Measurements from ENCODE around the gene ZNF485.
"Not testable (repeated sequence)": the region's sequence is repeated elsewhere in the genome, so short reads cannot be mapped to it uniquely, and the experiment has no call there.

ZNF485 gene

DNA sequence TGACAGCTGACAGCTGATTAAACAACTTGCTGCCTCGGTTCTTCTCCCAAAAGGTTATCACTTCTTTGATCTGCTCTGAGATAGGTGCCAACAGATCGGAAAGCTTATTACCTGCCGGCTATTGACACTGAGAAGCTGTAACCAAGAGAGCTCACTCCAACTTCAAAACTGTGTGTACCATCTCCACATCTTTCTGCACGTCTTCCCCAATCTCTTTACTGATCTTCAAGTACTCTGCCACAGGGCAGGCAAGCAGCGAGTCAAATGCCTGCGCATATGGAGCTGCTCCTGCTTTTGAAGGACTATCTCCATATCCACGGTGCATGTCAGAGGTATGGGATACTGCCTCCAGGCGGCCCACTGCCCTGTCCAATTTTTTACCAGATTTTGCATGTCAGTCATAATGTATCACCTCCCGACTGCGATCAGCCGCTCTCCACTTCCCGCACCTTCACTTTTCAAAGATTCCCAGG is 352 bp upstream of the ZNF485 start:
- no peak for DNase-seq (ENCODE audit: low read depth)

DNA sequence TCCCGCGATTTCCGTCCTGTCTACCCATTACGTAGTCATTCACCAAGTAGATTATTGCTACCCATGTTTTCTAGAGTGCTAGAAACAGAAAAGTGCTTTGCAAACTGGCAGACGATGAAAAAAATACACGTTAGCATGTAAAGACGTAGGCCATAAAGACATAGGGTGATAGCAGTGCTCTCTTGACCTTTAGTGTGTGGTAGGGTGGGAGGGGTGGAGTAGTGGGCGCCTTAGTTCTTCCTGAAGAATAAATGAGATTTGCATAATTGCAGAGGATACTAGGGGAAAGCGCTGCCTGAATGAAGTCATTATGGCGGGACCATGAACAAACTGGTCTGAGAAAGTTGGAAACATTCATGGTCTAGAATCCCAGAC is 948 bp downstream of the ZNF485 start:
- no peak for DNase-seq (ENCODE audit: low read depth)

DNA sequence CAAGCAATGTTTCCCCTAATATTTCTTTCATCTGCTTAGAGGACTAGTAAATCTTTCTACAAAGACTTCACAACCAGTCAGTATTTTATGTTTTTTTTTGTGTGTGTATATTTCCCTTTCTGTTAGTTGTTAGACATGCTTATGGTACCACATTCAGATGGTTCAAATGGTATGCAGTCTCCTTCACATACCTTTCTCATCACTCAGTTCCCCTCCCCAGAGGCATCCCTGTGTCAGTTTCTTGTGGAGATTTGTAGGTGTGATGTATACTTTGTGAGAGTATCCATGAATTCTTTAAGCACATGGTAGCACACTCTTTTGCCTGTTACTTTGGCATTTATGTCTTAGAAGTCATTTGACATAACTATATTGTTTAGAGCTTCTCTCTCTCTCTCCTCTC is 4.4 kb downstream of the ZNF485 start:
- peak; percentile 14 for DNase-seq (ENCODE audit: low read depth)

DNA sequence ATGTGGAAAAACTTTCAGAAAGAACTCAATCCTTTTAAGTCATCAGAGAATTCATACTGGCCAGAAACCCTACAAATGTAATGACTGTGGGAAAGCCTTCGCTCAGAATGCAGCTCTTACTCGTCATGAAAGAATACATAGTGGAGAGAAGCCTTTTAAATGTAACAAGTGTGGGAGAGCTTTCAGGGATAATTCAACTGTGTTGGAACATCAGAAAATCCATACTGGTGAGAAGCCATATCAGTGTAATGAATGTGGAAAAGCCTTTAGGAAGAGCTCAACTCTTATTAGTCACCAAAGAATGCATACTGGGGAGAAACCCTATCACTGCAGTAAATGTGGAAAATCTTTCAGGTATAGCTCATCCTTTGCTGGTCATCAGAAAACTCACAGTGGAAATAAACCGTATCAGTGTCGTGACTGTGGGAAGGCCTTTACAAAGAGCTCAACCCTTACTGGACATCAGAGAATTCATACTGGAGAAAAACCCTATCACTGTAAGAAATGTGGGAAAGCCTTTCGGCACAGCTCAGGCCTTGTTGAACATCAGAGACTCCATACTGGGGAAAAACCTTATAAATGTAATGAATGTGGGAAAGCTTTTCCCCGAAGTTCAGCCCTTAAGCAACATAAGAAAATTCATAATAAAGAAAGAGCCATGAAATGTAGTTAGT is 10.6 kb downstream of the ZNF485 start:
- DNase-seq (ENCODE audit: low read depth), result no peak

DNA sequence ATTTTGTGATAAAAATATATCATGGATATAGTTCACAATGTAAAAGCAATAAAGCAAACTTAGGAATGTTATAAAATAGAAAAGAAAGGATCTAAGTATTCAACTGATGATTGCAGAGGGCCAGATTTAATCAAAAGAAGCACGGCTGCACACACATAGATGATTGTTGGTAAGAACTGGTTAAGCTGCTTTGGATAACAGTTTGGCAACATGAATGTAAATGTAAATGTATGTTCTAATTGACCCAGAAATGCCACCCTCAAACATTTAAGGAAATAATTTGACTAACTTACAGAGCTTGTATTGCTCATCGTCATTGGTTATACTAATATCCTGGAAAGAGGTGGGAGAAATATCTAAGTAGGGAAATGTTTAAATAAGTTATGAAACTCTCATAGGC is 13.1 kb downstream of the ZNF485 start:
- no peak for DNase-seq (ENCODE audit: low read depth)

DNA sequence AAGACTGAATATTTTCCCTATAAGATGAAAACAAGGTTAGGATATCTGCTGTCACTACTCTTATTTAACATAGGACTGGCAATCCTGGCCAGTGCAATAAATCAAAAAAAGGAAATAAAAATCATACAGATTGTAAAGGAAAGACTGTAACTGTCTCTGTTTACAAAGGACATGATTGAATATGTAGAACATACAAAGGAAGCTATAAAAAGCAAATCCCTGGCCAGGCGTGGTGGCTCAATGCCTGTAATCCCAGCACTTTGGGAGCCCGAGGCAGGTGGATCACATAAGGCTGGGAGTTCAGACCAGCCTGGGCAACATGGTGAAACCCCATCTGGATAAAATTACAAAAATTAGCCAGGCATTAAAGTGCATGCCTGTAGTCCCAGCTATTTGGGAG is 15.8 kb downstream of the ZNF485 start:
- DNase-seq (ENCODE audit: low read depth), result no peak

DNA sequence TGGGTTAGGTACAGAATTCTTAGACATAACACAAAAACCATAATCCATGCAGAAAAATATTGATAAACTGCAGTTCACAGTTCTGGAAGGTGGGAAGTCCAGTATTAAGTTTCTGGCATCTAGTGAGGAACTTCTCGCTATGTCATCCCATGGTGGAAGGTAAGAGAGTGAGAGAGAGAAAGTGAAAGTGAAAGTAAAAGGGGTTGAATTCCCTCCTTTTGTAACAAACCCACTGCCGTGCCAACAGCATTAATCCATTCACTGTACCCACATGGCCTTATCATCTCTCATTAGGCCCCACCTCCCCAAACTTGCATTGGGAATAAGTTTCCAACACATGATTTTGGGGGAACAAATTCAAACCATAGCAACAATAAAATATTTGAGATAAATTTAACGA is 17.1 kb downstream of the ZNF485 start:
- no peak for DNase-seq (ENCODE audit: low read depth)

DNA sequence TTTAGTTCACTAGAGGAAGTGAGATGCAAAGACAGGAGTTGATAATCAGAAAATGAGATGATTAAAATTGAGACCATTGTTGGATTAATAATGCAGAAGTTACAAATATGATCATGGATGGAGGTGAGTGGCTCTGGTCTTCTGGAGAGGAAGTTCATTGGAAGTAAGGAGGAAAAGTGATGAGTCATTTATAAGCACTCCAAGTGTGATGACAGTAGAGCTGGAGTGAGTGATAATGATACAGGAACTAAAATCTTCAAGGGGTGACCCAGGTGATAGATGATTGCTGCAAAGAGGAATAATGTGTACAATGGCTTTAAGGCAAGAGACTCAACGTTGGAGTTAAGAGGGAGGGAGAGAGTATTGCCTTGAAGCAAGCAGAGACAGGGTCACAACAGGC is 21.7 kb downstream of the ZNF485 start:
- no peak for DNase-seq (ENCODE audit: low read depth)

DNA sequence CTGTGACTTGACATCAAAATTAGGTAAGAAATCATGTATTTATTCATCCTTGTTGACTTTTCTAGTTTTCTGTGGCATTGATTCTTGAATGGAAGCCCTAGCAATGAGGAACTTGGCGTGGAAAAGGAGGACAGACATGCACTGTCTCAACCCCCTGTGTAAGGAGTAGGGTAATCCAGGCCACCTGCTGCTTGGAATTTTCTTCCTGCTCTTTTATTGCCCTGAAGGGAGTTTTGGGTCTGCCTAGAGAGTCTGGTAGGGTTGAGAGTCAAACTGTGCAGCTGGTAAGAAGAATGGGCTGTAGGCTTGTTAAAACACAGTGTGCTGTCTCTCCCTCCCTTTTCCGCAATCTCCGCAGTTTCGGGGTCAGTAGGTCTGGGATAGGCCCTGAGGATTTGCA is 22.7 kb downstream of the ZNF485 start:
- no peak for DNase-seq (ENCODE audit: low read depth)

DNA sequence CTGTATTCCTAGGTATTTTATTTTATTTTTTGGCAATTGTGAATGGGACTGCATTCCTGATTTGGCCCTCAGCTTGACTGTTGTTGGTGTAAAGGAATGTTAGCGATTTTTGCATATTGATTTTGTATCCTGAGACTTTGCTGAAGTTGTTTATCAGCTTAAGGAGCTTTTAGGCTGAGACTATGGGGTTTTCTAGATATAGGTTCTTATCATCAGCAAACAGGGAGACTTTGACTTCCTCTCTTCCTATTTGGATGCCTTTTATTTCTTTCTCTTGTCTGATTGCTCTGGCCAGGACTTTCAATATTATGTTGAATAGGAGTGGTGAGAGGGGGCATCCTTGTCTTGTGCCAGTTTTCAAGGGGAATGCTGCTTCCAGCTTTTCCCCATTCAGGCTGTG is 29.6 kb downstream of the ZNF485 start:
- DNase-seq (ENCODE audit: low read depth), result not testable (repeated sequence)

DNA sequence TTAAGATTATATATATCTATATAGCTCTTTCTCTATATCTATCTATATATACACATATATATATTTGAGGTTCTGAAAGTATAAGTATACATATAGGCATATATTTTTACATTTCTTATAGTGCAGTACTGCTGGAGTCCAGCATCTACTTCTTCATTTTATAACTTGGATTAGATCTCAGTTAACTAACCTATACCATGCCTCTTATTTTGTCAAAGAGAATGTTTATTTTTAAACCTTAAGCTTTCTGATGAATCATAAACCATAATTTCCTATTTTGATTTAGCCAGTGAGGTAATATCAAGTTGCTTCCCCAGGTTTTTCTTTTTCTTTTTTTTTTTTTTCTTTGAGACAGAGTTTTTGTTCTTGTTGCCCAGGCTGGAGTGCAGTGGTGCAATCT is 34.4 kb downstream of the ZNF485 start:
- no peak for DNase-seq (ENCODE audit: low read depth)

DNA sequence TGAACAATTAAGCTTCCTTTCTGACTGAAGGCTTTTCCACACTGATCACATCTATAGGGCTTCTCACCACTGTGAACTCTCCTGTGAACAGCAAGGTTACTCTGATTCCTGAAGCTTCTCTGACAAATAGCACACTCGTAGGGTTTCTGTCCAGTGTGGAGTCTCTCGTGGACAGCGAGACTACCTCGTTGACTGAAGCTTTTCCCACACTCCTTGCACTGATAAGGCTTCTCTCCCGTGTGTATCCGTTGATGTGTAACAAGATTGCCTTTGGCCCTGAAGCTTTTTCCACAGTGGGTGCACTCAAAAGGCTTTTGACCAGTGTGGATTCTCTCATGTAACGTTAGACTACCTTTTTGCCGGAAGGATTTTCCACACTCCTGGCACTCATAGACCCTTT is 38.0 kb downstream of the ZNF485 start:
- DNase-seq (ENCODE audit: low read depth), result no peak

DNA sequence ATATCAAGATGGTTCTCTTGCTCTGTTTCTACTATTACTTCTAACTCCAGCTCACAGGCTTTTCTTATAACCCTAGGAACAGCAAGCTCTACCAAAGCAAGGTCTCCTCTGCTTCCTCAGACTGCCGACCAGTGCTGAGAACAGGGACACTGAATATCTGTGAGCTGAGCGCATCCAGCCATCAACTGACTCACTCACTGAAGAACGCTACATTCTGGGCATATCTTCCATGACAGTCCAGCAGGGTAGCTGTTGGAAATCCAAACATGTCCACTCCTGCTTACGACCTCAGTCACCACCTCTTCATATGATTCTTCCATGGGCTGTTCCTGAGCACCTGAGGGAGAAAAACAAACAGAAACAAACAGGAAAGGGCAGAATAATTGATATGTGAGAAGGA is 39.6 kb downstream of the ZNF485 start:
- no peak for DNase-seq (ENCODE audit: low read depth)

DNA sequence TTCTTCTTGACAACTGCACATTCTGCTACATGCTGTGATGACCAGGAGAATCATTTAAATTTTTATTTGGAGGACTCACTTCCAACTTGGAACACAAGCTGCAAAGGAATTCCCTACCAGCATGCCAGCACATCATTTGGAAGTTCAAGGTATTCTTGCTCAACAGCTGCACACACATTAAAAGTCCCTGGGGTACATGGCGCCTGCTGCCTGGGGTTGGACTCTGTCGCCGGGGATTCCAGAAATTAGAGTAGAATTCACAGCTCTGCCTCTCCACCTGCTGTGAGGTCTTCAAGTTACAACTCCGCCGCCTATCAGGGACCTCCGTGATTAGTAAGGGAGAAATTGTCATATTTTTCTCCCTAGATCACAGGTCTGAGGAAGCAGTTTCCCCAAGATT is 41.3 kb downstream of the ZNF485 start:
- DNase-seq (ENCODE audit: low read depth), result no peak

DNA sequence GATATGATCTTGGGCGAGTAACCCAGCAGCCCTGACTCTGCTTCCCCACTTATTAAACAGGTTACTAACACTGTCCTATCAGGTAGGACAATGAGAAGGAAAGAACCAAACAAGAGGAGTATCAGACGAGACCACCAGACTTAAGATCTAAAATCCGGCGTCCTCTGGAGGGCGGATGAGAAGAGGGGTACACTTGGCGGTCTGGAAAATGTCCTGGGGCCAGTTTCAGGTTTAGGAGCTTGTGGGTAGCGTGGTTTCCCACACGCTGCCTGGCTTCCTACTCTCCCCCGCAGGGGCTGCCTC is 41.8 kb downstream of the ZNF485 start:
- no peak for DNase-seq (ENCODE audit: low read depth)

DNA sequence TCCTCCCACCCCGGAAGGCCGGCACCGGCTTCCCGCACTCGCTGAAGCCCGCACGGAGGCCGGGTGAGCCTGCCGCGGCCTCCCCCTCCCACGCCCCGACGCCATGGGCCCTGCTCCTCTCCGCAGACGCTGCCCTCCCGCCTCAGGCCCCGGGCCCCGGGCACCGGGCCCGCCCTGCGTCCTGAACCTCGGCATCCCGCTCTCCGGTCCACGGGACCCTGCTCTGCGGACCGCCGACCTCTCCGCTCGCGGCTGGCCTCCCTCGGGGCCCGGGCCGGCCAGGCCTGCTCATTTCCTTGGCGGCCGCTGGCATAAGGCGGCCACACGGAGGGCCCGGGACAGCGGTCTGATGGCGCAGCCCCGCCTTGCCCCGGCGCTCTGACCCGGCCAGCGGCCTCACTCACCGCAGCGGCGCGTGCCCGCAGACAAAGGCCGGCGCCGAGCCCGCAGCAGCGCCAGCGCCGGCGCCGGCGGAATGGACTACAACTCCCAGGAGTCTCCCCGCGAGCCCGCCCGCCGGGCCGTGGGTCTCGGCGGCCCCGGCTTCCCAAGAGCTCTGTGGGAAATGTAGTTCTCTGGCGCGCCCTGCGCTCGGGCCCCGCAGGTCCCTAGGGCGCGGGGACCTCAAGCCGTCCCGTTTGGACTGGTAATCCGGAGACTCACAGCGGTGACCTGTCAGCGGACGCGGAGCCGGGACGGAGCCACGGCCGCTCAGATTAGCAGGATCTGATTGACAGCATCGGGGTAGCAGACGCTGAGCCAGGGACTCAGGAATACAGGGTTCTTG is 42.4 kb downstream of the ZNF485 start, which contains the start of gene ZNF32:
TSS of gene ZNF32 (minus strand) at position 484 of the 787 bp plus-strand sequence. CDS start 2,748 bp downstream, outside the sequence.
- DNase-seq (ENCODE audit: low read depth), result peak; percentile 38

DNA sequence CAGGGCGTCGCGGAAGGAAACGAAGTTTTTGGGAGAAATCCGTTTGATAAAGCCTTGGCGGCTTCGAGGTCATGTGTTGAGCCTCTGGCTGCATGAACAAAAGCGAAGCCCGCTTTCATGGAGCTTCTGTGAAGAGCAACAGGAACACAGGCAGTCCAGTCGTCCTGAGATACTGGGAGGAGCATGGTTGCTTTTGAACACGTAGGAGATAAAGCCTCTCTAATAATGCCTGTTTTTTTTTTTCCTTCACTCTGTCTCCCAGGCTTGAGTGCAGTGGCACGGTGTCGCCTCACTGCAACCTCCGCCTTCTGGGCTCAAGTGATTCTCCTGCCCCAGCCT is 42.9 kb downstream of the ZNF485 start:
- DNase-seq (ENCODE audit: low read depth), result no peak

DNA sequence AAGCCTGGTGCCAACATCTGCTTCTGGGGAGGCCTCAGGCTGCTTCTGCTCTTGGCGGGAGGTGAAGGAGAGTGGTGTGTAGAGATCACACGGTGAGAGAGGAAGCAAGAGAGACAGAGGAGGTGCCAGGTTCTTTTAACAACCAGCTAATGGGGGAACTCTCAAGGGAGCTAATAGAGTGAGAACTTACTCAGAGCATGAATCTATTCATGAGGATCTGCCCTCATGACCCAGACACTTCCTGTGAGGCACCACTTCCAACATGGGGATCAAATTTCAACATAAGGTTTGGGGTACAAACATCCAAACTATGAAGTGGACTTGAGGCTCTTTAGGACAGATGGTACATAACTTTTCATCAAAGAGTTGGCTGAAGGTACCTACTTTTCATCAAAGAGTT is 47.5 kb downstream of the ZNF485 start:
- no peak for DNase-seq (ENCODE audit: low read depth)

DNA sequence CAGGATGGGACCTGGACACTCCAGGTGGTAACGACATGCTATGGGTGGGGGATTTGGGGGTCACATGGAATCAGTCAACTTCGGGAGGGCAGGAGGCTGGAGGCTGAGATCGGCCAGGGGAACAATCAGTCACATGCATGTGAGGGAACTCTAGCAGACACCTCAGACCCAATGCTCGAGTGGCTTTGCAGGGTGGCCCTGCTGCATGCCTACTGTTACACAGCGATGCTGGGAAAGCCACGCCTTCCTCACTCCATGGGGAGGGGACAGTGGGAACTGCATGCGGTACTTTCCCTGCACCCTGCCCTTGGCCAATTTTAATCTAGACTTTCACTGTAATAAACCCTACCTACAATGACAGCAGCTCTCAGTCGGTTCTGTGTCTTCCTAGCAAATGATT is 49.1 kb downstream of the ZNF485 start:
- no peak for DNase-seq (ENCODE audit: low read depth)

DNA sequence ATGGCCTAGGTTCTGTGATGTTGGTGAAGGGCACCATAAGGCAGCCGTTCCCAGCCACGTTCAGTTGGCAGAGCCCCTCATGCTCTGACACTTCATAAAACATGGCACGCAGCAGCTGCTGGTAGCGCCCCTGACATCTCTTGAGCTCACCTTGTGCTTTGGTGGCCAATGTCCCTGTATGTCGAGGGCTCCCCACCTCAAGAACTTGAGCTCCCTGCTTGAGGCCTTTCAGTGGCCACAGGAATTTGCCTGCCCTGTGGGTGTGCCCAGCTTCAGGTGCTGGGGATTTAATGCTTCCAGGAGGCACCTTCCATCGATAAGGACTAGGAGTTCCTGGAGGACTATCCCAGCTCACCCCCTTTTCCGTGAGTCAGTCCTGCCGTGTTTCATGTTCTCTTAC is 52.0 kb downstream of the ZNF485 start:
- DNase-seq (ENCODE audit: low read depth), result no peak

DNA sequence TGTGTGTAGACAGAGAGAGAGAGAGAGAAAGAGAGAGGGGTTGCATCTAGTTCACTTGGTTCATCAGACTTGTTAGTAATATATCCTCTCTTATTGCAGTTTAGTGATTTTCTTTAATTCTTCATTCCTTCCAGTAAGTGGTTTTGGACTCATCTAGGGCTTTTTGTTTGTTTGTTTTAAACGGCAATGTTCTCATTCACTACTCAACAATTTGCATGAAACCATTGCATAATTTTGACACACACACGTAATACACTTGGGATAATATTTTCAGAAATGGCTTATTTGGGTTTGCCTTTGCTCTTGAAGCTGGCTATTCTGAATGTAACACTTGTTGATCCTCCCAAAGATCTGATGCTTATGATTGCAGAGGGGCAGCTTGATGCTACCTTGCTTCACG is 58.8 kb downstream of the ZNF485 start:
- no peak for DNase-seq (ENCODE audit: low read depth)

DNA sequence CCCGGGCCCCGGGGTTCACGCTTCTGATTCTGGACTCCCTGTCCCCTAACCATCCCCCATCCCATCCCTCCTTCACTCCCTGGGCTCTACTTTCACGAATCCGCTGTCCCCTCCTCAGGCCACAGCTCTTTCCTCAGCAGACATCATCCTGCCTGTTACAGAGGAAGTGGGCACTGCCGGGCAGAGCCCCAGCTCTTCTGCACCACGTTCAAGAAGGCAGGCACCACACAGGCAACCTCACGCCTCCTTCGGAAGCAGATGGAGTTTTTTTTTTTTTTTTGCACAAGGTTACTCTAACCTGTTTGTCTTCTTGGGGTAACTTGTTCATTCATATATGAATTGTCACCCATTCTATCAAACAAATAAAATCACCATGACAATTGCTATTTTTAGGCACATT is 60.3 kb downstream of the ZNF485 start:
- no peak for DNase-seq (ENCODE audit: low read depth)

DNA sequence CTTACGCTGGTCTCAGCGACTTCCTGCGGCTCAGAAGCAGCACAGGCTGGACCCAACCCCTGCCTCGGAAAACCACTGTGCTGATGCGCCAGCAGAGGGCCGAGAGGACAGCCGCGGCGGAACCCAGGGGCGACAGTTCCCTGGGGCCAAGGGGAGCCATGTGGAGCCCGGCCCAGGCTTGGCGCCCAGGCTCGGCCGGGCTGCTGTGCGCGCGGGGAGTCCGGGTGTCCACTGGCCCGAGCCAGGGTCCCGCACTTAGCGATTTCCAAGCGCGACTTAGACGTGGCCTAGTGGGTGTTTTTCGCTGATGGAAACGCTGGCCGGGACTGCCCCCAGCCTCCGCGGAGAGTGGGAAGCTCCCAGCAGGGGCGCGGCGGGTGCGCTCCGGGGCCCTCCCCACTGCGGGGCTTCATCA is 61.1 kb downstream of the ZNF485 start:
- no peak for DNase-seq (ENCODE audit: low read depth)
